NCI-H2081 treated with DMSO at 0.1 percent for 48 hours (cell line): ENCODE results near the gene UNC13A.
"Not testable (repeated sequence)": the region's sequence is repeated elsewhere in the genome, so short reads cannot be mapped to it uniquely, and the experiment has no call there.

Source experiments
- DNase-seq: peaks from one replicate; lab custom pipeline; 2025; lab: John Stamatoyannopoulos, UW

UNC13A gene

DNA sequence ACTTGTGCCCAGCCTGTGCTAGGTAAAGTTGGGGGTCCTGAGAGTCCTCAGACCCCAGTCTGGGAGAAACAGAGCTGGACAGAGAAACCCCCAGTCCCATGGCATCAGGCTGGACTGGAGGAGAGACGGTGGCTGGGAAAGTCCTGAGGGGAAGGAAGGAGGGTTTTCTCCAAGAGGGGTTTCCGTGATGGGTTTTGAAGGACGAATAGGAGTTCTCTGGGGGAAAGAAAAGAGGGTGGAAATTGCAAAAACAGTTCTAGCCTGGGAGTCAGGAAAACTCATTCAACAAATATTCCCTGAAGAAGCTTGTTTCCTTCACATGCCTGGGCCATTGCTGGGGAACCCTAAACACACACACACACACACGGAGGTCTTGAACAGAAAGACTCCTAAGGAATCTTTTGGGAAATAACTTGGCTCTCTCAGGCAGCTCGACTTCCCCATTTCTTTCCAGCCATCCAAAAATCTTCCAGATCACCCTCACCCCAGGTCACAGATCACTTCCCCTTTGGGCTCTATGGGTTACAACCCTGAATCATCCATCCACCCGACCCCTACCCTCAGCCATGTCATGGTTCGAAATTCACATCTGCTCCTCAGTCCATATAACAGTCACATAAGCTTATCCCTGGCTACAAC is 85.2 kb downstream of the UNC13A start:
- DNase-seq: no peak

DNA sequence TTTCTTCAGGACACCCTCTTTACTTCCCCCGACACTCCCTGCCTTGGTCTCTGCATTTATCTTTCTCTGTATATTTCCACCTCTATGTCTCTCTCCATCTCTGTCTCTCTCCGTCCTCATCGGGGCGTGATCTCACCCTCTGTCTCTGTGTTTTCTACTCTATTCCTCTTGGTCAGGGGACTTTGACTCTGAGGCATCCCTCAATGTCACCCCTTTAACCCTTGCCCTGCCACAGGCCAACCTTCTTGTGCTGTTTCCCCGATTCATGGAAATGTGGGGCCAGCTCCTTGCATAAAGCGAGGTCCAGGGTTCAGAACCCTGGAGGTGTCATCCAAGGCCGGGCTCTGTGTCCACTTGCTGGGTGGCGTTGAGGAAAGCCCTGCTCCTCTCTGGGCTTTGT is 85.9 kb downstream of the UNC13A start:
- no peak for DNase-seq

DNA sequence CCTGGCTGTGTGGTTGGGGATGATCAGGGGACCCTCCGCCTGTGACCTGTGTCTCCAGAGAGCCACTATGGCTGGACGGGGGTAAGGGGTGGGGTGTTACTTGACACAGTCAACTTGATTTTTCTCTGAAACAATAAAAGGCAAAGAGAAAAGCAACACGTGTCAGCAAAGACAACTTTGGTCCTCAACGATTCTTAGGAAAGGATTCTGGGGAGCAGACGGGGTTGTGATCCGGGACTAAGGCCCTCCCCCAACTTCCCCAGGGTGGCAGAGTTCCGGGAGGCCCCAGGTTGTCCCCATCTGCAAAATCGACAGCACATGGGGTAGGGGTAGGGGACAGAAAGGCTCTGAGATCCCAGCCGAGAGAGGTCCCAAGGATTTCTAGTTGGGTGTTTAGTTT is 86.5 kb downstream of the UNC13A start:
- DNase-seq: no peak

DNA sequence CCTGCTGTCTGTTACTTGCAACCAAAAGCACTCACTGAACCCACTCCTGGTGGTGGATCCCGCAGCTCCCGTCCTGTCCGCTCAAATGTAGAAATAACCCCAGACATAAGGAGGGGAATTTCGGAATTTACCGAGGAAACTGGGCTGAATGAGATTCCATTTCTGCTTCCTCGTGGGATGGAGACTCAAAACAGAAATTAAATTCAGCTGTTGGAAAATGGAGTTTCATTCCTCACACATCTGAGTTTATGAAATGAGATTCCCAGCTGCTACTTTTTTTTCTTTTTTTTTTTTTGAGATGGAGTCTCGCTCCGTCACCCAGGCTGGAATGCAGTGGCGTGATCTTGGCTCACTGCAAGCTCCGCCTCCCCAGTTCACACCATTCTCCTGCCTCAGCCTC is 88.4 kb downstream of the UNC13A start:
- no peak for DNase-seq

DNA sequence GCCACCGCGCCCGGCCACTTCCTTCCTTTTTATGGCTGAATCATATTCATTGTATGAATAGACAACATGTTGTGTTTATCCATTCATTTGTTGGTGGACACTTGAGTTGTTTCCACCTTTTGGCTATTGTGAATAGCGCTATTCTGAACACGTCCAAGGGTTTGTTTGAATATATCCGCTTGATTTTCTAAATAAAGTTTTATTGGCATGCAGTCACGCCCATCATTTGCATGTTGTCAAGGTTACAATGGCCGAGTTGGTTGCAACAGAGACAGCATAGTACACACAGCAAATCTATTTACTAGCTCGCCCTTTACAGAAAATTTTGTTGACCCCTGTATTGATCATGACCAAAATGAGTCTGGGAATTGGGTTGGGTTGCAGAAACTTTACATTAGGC is 89.2 kb downstream of the UNC13A start:
- DNase-seq: no peak

DNA sequence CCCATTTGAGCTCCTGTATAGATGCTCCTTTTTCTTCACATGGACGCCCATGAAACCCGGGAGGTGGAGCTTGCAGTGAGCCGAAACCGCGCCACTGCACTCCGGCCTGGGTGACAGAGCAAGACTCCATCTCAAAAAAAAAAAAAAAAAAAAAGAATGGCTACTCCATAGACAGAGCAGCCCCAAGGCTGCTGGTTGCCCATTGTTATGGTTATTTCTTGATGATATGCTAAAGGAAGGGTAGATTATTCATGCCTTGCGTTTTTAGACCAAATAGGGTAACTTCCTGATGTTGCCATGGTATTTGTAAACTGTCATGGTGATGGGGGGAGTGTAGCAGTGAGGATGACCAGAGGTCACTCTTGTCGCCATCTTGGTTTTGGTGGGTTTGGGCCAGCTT is 90.1 kb downstream of the UNC13A start:
- DNase-seq: not testable (repeated sequence)

DNA sequence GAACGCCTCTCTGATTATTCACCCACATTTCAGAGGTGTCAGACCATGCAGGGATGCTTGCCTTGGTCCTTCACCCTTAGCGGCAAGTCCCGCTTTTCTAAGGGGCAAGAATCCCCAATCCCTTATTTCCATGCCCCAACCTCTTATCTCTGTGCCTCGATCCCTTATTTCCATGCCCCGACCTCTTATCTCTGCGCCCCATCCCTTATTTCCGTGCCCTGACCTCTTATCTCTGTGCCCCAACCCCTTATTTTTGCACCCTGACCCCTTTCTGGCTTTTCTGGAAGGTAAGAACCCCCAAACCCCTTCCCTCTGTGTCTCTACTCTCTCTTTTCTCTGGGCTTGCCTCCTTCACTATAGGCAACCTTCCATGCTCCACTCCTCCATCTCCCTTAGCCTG is 93.9 kb downstream of the UNC13A start:
- DNase-seq: not testable (repeated sequence)

DNA sequence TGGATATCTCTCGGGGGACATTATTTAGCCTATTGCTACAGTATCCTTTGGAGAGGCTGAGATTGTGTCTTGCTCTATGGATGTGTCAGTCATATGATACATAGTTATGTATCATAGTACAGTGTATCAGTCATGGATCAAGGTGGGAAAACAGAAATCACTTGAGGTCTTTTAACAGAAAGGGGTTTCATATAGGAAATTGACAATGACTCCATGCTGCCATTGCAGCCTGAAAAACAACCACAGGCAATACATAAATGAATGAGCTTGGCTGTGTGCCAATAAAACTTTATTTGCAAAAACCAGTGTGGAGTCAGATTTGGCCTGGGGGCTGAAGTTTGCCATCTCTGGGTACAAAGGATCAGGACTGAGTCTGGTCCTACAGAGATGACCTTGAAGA is 97.3 kb downstream of the UNC13A start:
- no peak for DNase-seq

DNA sequence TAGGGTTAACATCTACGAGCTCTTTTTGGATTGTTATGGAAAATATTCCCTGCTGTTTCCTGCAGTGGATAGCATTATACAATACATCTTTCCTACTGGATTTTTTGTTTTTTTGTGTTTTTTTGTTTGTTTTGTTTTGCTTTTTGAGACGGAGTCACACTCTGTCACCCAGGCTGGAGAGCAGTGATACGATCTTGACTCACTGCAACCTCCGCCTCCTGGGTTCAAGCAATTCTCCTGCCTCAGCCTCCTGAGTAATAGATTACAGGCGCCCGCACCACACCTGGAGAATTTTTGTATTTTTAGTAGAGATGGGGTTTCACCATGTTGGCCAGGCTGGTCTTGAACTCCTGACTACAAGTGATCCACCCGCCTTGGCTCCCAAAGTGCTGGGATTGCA is 102.8 kb downstream of the UNC13A start:
- not testable (repeated sequence) for DNase-seq

DNA sequence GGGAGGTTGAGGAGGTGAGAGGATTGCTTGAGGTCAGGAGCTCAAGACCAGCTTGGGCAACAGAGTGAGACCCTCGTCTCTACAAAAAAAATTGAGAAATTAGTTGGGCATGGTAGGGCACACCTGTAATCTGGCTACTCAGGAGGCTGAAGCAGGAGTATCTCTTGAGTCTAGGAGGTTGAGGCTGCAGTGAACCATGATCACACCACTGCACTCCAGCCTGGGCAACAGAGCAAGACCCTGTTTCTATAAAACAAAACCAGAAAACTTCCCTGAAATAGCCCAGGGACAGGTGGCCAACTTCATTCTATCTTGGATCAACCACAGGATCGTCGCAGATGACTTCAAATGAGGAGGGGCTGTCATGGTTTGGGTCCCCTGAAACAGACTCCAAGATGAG is 104.0 kb downstream of the UNC13A start:
- no peak for DNase-seq

DNA sequence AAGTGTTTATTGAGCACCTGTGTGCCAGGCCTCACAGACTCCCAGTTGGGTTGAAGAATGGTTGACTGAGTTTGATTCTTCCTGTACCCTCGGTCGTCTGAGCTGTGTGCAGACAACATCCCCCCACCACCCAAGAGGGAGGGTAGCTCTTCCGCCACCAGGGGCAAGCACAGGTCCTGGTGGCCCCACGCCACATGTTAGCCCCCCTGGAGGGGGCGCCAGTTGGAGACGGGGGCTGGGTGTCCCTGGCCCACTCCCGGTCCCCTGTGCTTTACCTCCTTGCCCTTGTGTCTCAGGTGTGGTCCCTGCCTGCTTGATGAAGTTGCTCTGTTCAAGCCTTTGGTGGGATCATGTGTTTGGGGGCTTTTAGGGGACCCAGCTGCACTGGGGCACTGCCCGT is 105.5 kb downstream of the UNC13A start:
- DNase-seq: no peak

DNA sequence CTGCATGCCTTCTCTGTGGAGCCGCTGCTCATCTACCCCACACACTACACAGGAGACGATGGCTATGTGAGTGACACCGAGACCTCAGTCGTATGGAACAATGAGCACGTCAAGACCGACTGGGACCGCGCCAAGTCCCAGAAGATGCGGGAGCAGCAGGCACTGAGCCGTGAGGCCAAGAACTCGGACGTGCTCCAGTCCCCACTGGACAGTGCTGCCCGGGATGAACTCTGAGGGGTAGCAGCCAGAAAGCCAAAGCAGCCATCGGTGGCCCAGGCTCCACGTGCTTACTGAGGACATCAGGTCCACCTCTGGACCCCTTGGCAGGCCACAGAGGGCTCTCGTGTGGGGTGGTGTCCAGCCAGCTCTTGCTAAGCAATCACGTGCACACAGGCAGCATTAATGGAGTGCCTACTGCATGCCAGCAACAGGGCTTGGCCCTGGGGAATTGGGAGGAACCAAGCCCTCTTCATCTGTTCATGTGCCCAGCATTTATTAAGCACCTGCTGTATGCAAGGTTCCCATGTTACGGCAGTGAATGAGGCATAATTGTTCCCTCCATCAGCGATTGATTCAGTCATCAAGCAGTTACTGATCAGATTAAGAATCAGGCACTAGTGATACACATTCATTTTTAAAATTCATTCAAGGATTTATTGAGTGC is 106.8 kb downstream of the UNC13A start:
- no peak for DNase-seq

DNA sequence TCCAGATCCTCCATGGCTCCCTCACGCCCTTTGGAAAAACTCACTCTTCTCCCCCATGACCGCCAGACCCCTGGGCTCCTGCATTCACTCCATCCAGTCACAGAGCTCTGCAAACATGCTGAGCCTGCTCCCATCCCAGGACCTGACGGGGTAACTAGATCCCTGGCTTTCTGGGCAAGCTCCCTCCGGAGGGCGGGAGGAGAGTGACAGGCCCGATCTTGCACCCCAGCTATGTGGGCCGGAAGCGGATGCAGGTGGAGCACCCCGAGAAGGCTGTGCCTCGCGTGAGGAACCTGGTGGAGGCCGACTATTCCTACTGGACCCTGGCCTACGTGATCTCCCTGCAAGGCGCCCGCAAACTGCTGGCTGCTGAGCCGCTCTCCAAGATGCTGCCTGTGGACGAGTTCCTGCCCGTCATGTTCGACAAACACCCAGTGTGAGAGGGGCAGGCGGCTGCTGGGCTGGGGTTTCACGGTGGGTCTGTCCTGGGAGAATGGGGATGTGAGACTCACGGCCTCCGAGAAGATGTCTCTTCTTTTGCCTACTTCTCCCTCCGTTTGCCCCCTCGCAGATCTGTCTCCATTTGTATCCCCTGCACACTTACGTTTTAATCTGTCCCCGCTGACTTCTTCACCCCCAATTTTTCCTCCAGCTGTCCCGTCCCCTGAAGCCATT is 107.5 kb downstream of the UNC13A start:
- DNase-seq: no peak

DNA sequence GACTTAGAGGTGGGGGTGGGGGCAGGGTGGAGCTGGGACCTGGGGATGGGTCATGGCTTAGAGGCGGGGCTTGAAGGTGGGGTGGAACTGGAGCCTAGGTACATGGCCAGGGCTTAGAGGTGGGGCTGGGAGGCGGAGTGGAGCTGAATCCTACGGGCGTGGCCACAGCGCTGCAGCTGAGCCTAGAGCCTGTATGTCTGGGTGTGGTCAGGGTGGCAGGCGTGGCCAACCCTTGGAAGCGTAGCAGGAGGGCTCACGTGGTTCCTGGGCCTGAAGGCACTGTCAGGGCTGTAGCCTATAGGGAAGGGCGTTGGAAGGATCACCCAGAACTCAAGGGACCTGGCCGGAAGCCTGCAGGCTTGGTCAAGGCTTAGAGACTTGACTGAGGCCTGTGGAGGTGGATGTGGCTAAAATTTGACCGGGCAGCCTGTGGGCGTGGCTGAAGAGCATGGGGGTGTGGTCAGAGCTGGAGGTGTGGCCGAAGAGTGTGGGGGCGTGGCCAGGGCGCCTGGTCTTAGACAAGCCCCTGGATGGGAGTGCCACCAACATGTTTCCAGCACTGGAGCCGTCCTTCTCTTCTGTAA is 108.4 kb downstream of the UNC13A start:
- DNase-seq: no peak

DNA sequence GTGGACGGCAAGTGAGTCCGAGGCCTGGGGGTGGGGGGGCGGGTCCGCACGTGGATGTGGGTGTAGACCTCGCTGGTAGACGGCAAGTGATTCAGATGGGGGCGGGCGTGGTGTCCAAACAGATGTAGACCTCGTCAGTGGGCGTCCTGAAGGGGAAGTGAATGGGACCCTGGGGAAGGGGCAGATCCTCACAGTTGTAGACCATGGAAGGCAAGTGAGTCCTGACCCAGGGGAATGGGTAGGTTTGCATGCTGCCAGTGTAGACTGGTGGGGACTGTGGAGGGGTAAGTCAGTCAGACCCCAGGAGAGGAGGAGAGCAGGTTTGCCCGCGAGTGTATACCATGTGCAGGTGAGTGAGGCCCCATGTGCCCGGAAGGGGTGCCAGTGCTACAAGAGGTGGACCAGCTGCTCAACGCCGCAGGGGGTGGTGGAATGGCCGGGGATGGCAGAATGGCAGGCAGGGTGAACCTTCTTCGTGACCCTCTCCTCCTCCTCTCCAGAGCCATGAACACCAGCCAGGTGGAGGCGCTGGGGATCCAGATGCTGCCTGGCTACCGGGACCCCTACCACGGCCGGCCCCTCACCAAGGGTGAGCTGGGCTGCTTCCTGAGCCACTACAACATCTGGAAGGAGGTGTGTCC is 110.6 kb downstream of the UNC13A start:
- DNase-seq: no peak

DNA sequence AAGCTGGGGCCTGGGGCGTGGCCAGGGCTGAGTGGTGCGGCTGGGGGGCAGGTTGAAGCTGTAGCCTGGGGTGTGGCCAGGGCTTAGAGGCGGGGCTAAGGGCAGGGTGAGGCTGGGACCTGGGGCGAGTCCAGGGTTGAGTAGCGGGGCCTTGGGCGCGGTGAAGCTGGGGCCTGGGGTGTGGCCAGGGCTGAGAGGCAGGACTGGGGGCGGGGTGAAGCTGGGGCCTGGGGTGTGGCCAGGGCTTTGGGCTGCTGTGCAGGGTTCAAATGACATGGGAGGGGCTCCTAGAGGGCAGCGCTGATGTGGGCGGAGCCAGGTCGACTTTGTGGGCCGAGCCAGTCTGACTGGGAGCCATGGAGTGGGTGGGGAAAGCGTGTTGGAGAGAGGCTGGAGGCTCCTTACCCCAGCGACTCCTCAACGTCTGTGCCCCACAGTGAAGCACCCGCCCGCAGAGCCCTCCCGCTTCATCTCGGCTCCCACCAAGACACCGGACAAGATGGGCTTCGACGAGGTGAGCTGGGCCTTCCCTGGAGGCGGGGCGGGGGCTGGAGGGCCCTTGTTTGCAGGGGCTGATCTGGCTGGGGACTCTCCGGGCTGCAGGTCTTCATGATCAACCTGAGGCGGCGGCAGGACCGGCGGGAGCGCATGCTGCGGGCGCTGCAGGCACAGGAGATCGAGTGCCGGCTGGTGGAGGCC is 111.2 kb downstream of the UNC13A start:
- DNase-seq: no peak

DNA sequence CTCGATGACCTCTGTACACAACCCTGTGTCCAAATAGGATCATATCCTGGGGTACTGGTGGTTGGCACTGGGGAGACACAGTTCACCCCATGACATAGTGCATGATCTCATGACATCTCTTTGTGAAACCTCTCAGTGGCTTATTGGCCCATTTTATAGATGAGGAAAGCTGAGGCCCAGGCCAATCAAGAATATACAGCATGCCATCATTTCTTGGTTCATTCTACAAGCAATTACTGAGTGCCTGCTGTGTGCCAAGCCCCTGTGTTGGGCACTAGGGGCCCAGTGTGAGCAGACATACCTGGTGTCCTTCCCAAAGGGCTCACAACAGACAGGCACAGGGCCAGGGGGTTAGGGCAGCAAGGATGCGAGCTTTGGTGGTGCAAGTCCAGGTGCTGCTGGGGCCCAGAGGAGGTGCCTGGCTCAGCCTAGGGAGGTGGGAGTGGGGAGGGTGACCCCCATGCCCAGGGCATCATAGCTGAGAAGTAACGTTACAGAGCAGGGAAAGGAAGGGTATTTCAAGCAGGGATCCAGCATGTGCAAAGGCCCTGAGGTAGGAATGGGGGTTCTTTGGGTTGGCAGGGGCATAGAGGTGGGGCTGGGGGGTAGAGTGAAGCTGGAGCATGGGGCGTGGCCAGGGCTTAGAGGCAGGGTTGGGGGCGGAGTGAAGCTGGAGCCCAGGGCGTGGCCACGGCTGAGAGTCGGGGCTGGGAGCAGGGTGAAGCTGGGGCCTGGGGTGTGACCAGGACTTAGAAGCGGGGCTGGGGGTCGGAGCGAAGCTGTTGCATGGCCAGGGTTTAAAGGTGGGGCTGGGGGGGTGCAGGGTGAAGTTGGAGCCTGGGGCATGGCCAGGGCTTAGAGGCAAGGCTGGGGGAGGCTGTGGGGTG is 112.0 kb downstream of the UNC13A start:
- no peak for DNase-seq

DNA sequence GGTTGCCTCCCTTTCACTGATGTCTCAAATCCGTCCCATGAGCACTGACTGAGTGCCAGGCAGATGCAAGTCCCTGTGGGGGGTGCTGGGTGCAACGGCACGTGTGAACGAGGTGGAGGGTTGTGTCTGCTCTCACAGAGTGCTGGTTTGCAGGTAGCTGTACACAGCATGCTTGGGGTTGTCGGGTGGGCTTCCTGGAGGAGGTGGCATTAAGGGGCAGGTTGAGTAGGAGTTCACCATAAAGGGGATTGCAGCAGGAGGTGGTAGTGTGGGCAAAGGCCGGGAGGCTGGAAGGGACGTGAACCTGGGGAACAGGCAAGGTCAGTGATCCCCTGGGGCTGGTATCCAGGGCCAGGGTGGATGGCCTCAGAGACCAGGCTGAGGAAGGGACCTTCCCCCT is 115.5 kb downstream of the UNC13A start:
- no peak for DNase-seq

DNA sequence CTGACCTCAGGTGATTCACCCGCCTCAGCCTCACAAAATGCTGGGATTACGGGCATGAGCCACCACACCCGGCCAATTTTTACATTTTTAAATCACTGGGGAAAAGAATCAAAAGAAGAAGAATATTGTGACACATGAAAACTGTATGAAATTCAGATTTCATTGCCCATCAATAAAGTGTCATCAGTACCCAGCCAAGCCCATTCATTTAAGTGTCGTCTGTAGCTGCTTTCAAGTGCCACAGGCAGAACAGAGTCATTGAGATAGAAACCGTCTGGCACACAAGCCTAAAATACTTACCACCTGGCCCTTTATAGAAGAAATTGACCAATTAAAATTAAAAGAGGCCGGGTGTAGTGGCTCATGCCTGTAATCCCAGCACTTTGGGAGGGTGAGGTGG is 117.4 kb downstream of the UNC13A start:
- DNase-seq: no peak

DNA sequence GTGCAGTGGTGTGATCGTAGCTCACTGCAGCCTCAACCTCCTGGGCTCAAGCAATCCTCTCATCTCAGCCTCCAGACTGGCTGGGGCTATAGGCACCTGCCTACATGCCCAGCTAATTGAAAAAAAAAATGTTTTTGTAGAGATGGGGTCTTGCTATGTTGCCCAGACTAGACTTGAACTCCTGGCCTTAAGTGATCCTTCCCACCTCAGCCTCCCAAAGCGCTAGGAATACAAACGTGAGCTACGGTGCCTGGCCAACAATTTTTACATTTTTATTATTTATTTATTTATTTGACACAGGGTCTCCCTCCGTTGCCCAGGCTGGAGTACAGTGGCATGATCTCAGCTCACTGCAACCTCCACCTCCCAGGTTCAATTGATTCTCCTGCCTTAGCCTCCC is 117.9 kb downstream of the UNC13A start:
- not testable (repeated sequence) for DNase-seq

DNA sequence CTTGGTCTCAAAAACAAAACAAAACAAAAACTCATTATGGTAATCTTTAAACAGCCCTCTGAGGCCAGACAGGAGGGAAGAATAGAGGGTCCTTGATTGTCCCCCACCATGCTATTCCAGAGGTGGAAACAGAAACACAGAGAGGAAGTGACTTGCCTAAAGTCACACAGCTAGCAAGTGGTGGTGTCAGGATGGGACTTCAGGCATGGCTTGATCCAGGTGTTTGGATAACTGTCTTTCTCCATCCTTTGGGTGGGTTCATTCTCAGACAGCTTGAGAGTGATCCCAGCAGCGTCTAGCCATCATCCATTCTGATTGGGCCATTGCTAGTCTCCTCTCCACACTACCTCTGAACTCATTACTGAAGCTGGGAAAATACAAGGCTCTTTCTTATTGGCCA is 120.2 kb downstream of the UNC13A start:
- DNase-seq: no peak
